HG03571 (cell line): Measurements from ENCODE around the gene CAPN7.

Experiments
- ATAC-seq: cut with Tn5 transposase; IDR thresholded peaks from one replicate; pipeline ENCODE4 v1.9.1; 2021; ENCODE audit not compliant: unreplicated experiment

CAPN7 gene

DNA sequence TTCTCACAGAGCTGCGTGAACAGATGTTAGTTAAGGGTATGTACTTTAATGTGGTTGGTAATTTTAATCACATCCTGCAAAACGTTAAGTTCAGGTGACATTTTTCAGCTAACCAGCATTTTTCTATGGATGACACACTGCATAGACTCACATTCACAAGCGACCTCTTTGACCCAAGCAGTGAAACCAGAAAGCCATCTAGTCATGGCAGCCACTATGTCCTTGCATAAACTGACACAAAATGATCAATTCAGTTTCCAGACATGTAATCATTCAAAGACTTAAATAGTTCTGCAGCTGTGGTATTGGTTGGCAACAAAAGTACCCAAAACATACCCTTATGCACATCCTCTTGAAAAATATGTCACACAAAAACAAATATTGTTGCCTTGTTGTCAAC, 7.4 kb upstream of the CAPN7 start:
- ATAC-seq: no peak

DNA sequence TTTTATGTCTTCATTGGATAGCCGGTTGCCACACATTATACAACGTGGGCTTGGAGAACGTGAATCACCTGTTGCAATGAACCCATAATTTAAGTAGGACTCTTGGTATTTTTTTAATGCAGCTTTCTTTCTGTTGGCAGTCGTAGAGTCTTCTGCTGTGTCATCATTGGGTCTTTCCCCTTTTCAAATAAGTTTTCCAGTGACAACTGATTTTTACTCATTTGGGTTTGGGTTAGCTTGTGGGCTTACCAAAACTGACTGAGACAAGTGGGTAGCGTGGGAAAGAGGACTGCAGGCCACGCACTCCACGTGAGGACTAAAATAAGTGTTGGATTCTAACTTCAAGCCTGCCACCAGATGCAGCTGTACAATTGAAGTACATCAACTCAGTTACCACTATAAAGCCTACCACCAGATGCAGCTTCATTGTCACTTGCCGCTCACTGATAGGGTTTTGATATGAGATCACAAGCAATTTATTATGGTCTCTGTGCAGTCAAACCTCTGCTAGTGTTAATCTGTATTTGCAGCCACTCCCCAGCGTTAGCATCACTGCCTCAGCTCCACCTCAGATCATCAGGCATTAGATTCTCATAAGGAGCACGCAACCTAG, 6.4 kb upstream of the CAPN7 start:
- ATAC-seq: no peak

DNA sequence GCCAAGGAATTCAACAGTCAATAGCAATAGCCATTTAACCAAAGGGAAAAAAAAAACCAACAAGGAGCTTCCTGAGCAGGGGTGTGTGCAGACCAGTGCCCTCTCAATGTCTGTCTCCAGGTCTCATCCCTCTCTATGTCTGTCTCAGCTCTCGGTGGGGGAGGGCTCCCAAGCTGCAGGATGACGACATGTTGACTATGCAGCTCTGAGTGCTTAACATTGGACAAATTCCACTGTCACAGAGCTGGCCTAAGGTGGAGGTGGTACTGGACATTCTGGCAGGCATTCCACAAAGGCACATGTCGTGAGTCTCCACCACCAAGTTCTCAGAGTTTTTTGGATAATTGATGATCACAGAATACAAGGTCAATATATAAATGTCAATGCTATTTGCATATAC, 2.0 kb upstream of the CAPN7 start:
- no peak for ATAC-seq

DNA sequence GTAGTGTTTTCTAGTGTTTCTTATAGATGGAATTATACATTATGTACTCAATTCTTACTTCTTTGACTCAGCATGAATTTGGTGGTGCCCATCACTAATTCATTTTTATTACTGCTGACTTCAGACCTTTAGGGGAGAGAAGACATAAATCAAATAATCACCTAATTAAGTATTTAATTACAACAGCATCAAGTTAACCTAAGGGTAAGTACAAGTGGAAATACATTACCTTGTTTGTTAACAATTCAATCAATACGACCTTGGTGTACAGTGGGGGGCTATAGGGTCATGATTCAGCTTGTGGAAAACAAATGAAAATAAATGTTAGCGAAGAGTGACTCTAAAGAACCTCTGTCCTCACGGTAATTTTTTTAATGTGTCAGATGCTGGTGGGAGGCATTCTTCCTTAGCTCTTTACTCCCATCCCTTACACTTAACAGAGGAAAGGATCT, 538 bp upstream of the CAPN7 start:
- ATAC-seq: no peak

DNA sequence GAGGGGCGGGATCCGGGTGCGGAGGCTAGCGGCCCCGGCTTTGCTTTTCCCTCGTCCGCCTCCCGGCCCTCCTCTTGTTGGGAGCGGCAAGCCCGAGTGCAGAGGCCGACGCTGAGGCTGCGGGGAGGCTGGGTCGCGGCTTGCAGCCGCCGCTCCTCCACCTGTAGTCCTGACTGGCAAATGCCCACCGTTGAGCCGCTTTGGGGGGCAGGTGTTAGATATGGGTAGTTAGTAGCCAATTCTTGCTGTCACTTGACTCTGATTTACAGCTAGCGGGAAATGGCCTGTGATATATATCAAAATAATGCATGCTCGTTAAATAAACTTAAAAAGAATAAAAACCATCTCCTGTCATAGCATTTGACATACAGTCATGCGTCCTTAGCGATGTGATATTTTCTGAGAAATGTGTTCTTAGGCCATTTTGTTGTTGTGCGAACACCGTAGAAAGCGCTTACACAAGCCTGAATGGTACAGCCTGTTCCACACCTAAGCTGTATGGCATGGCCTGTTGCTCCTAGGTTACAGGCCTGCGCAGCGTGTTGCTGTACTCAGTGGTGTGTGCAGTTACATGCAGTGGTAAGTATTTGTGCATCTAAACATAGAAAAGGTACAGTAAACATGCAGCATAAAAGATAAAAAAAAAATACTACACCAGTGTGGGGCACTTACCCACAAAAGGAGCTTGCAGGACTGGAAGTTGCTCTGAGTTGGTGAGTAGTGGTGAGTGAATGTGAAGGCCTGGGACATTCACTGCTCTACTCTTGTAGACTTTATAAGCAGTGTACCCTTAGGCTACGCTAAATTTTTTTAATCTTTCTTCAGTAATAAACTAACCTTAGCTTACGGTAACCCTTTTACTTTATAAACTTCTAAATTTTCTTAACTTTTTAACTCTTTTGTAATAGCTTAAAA, 873 bp downstream of the CAPN7 start:
- peak; percentile 29 for ATAC-seq

DNA sequence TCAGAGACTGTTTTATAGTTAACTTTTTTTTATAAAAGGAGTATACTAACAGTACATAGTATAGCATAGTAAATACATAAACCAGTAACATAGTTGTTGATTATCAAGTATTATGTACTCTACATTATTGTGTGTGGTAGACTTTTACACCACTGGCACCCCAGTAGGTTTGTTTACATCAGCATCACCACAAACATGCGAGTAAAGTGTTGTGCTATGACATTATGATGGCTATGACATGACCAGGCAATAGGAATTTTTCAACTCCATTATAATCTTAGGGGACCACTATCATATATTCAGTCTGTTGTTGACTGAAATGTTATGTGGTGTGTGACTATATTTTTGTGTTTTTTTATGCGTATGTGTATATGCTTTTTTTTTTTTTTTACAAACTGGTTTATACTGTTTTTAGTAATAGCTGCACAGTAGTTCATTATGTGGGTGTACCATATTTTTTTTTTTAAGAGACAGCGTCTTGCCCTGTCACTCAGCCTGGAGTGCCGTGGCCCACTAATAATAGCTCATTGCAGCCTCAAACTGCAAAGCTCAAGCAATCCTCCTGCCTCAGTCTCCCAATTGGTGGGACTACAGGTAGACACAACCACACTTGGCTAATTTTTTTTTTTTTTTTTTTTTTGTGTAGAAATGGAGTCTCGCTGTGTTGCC, 1.9 kb downstream of the CAPN7 start:
- ATAC-seq: no peak

DNA sequence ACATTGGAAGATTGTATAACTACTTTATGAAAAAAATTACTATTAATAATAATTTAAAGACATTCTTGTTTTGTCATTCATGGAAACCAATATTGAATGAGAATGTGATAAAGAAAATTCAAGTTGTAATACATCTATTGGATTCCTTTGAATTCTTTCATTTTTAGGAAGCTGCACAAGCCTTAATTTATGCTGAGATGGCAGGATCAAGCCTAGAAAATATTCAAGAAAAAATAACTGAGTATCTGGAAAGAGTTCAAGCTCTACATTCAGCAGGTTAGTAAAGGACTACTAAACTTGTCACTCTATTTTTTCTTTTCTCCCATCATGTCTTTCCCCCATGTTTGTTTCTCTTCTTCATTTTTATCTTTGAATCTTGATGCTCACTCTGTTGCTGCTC, 5.9 kb downstream of the CAPN7 start:
- ATAC-seq: no peak

DNA sequence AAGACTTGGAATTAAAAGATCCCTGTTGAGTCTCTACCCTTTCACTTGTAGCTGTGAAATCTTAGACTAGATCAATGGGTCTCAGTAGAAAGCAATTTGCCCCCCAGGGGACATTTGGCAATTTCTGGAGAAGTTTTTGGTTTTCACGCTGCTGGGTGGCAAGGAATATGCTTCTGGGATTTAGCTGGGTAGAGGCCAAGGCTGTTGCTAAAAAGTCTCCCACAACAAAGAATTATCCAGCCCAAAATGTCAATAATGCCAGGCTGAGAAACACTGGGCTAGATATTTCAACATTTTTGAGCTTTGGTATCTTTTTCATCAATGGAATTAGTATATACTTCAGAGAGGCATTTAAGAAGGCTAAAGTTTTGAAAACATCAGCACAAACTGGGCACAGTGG, 8.7 kb downstream of the CAPN7 start:
- no peak for ATAC-seq

DNA sequence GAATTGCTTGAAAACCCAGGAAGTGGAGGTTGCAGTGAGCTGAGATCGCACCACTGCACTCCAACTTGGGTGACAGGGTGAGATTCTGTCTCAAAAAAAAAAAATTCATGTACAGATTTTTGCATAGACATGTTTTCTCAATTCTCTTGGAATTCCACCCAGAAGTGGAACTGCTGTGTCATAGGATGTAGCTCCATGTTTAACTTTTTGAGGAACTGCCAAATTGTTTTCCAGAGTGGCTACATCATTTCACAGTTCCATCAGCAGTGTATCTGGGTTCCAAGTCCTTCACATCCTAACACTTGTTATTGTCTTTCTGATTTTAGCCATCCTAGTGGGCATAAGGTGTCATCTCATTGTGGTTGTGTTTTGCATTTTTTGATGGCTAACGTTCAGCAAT, 9.9 kb downstream of the CAPN7 start:
- no peak for ATAC-seq

DNA sequence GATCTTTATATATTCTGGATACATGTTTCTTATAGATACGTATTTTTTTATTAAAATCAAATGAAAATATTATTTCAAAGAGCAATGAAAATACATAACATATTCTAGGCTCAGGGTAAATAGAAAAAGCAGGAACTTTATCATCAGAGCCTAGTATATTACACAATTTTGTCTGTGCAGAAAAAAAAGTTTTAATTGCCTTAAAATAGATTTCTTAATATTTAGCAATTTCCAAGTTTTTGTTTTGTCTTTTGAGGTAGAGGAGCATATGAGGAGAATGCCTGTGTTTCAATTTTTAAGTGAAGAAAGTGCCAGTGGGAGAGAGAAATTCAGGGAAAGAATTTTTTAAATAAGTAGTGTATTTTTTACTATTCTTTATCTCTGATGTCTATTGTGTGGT, 10.5 kb downstream of the CAPN7 start:
- ATAC-seq: no peak

DNA sequence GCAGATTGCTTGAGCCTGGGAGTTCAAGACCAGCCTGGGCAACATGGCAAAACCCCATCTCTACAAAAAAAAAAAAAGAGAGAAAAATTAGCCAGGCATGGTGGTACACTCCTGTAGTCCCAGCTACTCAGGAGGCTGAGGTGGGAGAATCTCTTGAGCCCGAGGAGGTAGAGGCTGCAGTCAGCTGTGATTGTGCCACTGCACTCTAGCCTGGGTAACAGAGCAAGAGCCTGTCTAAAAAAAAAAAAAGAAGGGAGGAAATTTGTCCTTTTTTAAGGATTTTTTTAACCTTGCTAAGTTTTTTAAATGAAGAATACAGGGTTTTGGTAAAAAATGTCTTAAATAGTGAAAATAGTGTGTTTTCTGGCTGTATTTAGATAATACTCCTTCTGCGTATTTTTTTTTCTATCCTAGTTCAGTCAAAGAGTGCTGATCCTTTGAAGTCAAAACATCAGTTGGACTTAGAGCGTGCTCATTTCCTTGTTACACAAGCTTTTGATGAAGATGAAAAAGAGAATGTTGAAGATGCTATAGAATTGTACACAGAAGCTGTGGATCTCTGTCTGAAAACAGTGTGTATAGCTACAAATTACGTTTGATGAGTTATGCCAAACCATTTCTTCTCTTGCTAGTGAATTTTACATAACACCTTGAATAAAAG, 11.1 kb downstream of the CAPN7 start:
- ATAC-seq: no peak

DNA sequence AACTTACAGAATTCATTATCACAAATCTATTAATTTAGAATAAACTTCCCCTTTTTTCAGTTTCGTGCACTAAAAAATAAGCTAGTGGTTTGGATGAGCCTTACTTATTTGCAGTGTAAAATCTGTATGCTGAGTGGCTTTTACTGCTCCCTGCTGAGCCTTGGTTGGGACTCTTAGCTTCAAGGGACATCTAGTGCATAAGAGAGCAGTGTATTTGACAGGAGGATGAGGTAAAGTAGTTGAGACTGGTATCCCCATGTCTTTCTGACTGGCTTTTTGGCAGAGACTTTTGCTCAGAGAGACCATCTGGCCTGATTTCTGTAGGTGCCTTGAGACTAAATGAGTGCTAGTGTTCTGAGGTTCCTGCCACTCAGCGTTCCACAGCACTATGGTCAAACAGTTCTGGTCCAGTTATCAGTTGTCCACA, 11.8 kb downstream of the CAPN7 start:
- no peak for ATAC-seq

DNA sequence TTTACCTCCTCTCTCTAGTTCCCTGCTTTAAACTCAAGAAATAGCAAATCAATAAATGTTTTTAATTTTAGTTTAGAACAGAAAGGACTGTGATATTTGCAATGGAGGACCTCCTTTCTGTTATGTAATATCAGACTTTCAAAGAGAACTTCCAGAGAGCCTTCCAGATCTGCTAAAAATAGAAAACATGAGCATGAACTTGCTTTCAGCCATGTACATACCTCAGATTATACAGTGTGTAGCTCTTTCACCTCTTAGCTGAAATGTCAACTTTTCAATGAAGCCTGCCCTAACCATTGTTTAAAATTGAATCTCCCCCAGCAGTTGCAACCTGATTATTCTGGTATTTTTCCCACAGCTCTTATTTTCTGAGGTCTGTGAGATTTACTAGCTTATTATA, 12.6 kb downstream of the CAPN7 start:
- ATAC-seq: no peak

DNA sequence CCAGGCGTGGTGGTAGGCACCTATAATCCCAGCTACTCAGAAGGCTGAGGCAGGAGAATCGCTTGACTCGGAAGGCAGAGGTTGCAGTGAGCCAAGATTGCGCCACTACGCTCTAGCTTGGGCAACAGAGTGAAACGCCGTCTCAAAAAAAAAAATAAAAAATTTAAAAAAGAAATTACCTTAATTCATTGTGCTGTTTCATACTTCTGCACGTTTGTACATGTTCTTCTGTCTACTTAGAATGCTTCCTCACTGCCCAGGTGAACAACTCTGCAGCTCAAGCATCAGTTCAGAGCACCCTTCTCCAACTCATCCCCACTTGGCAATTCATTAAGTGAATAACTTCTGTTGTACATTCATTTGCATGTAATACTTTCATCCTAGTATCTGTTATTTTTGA, 14.0 kb downstream of the CAPN7 start:
- ATAC-seq: no peak

DNA sequence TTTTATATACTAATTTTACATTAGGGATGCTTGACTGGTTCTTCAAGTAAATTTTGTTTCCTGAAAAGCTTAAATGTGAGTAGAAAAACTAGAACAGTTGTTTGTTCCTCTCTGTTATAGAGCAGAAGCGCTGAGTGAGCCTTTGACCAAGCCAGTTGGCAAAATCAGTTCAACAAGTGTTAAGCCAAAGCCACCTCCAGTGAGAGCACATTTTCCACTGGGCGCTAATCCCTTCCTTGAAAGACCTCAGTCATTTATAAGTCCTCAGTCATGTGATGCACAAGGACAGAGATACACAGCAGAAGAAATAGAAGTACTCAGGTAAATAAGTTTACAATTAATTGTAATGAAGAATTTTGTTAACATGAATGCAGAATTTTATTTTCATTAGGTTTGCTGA, 14.6 kb downstream of the CAPN7 start:
- no peak for ATAC-seq

DNA sequence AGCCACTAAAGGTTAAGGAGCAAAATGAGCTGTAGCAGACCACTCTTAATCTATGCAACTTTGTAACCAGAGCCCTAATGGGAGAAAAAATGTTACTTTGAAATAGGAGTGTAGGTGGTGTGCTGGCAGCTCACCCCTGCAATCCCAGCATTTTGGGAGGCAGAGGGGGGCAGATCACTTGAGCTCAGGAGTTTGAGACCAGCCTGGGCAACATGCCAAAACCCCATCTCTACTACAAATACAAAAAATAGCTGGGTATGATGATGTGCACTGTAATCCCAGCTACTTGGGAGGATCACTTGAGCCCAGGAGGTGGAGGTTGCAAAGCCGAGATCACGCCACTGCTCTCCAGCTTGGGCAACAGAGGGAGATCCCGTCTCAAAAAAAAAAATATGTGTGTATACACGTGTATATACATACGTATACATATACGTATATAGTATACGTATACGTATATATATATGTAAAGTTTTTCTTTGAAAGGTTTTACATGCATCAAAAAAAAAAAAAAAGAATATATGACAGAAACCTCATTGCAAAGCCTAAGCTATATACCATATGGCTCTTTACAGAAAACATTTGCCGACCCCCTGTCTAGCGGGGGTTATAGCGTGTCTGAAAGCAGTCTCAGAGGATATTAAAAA, 15.7 kb downstream of the CAPN7 start:
- no peak for ATAC-seq

DNA sequence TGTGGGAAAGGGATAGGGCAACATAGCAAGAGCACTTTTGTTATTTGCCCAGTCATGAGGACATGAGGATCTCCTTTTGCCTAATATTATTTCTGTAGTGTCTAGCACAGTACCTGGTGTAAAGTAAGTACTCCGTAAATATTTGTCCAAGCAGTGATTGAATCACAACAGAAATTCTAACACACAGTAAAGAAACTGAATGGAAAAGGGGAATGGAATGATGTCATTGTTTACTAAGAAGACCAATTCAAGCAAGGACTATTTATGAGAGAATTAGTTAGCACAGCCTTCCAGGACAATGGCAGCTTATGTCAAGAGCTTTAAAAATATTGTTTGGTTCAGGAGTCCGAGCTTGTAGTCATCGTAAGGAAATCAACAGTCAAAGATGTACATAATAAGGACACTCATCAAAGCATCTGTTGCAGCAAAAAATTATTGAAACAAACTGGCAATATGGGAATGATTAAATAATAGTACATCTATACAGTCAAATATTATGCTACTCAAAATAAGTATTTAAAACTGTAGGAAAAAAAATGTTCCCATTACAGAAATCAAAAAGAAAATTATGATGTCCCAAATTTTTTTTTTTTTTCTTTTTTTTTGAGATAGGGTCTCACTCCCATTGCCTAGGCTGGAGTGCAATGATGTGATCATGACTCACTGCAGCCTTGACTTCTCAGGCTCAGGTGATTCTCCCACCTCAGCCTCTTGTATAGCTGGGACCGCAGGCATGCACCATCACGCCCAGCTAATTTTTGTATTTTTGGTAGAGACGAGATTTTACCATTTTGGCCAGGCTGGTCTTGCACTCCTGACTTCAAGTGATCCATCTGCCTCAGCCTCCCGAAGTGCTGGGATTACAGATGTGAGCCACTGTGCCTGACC, 17.9 kb downstream of the CAPN7 start:
- ATAC-seq: no peak

DNA sequence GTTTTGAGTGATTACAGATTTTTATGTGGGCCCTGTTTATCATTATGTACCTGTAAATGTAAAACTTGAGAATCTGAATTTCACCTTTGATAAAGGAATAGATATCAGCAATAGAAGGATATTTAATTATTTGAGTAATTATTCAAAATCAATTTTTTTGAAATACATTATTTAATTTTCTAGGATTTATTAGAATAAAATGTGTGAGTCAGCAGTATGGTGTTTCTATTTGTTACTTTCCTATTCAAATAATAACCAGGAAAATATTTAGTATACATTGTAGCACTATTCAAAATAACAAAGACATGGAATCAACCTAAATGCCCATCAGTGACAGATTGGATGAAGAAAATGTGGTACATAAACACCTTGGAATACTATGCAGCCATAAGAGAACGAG, 22.1 kb downstream of the CAPN7 start:
- ATAC-seq: no peak

DNA sequence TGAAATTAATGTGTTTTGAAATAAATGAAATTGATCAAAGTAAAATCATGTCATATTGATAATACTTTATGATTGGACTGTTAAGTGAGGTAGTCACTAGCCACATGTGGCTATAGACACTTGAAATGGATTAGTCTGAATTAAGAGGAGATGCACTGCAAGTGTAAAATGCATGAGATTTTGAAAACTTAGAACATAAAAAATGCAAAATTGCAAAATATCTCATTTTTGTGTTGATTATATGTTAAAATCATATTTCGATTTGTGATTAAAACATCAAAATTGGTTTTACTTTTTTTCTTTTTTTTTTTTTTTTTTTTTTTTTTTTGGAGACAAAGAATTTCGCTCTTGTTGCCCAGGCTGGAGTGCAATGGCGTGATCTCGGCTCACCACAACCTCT, 23.2 kb downstream of the CAPN7 start:
- ATAC-seq: no peak

DNA sequence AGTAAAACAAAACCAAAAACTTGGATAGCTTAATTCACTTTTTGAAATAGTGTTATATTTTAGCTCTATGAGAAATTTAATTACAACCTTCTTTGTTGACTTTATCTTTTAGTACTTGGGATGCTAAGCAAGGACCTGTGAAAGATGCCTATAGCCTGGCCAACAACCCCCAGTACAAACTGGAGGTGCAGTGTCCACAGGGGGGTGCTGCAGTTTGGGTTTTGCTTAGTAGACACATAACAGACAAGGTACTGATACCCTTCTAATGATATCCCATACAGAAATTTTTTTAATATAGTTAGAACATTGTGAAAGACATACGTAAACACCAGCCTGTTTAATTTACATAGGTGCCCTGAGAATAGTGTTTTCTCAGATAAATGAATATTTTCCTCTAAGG, 35.3 kb downstream of the CAPN7 start:
- ATAC-seq: no peak
